Measurements from ENCODE around the gene FAXDC2.

The FAXDC2 gene

DNA sequence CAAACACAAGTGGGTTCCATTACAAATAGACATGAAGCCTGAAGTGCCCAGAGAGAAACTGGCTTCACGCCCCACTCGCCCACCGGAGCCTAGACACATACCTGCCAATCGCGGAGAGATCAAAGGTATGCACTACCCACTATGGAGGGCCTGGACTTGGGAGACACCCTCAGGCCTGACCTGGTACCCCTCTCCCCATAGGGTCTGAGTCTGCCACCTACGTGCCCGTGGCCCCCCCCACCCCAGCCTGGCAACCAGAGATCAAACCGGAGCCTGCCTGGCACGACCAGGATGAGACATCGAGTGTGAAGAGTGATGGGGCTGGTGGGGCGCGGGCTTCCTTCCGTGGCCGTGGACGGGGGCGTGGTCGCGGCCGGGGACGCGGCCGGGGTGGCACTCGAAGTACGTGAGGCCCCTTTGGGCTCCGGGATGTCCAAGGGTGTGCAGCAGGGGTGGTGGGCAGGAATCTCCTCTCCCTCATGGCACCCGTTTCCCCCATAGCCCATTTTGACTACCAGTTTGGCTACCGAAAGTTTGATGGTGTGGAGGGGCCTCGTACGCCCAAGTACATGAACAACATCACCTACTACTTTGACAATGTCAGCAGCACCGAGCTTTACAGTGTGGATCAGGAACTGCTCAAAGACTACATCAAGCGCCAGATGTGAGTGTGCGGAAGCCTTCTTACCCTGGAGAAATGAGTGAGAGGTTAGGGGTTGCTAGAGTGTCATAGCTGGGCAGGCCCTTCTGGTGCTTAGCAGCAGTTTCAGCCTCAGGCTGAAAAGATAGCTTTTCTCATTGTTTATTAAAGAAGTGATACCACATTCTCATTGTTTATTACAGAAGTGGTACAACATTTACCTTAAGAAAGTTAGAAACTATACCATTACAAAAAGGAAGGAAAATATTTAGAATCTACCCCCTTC, 56.5 kb downstream of the FAXDC2 start:
- TF ChIP-seq, protein P1, sequence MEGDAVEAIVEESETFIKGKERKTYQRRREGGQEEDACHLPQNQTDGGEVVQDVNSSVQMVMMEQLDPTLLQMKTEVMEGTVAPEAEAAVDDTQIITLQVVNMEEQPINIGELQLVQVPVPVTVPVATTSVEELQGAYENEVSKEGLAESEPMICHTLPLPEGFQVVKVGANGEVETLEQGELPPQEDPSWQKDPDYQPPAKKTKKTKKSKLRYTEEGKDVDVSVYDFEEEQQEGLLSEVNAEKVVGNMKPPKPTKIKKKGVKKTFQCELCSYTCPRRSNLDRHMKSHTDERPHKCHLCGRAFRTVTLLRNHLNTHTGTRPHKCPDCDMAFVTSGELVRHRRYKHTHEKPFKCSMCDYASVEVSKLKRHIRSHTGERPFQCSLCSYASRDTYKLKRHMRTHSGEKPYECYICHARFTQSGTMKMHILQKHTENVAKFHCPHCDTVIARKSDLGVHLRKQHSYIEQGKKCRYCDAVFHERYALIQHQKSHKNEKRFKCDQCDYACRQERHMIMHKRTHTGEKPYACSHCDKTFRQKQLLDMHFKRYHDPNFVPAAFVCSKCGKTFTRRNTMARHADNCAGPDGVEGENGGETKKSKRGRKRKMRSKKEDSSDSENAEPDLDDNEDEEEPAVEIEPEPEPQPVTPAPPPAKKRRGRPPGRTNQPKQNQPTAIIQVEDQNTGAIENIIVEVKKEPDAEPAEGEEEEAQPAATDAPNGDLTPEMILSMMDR (IDR thresholded peaks at IDR 0.05): no peak
- Histone ChIP-seq H3K27ac (no peak overlapping the region), H3K4me3 (ENCODE audit: low read depth in 1 of 2, low read length in 1 of 2) (no peak overlapping the region), H3K4me1 (ENCODE audit: control insufficient read depth in 1 of 2, insufficient read depth in 1 of 2, low read depth in 1 of 2, low read length in 1 of 2) (peaks cover 0 to 10% of the 10 kb centered on the region in 2 experiments), H3K9me3 (no peaks in the 10 kb centered on the region), H3K27me3 (no peaks in the 10 kb centered on the region), H3K36me3 (peaks cover 71% of the 10 kb centered on the region)

- Histone ChIP-seq H3K27ac (no peak overlapping the region), H3K4me3 (ENCODE audit: low read depth in 1 of 2, low read length in 1 of 2) (no peak overlapping the region), H3K36me3 (peaks cover 54% of the 10 kb centered on the region), H3K4me1 (ENCODE audit: control insufficient read depth in 1 of 2, insufficient read depth in 1 of 2, low read depth in 1 of 2, low read length in 1 of 2) (peaks cover 15 to 18% of the 10 kb centered on the region in 2 experiments), H3K27me3 (no peaks in the 10 kb centered on the region), H3K9me3 (no peaks in the 10 kb centered on the region)
- TF ChIP-seq, protein P1 (IDR thresholded peaks at IDR 0.05): no peak
Observed at GRCh38 chr5:154791535-154791934, 58.9 kb downstream of the FAXDC2 start.

DNA sequence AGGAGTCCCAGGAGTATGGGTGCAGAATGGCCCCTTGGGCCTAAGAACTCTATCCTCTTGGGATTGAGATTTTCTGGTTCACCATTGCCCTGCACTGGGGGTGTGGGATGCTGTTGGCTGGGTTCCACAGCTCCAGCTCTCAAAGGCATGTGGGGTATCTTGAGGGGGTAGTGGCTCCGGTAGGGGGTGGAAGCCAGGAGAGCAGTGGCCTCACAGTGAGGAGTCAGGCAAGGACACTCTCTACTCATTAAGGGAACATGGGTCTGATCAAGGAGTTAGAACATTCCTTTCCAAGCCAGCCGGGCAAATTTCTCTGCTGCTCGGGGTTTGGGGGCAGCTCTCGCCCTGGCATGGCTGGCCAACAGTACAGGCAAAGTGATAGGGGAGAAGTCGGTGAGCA, 62.2 kb downstream of the FAXDC2 start:
- Histone ChIP-seq H3K27me3 (no peaks in the 10 kb centered on the region), H3K36me3 (peaks cover 27% of the 10 kb centered on the region), H3K4me1 (ENCODE audit: control insufficient read depth in 1 of 2, insufficient read depth in 1 of 2, low read depth in 1 of 2, low read length in 1 of 2) (peaks cover 21 to 29% of the 10 kb centered on the region in 2 experiments), H3K9me3 (no peaks in the 10 kb centered on the region), H3K27ac (peak overlapping the region; percentile 45), H3K4me3 (ENCODE audit: low read depth in 1 of 2, low read length in 1 of 2) (no peak overlapping the region)
- TF ChIP-seq, protein P1 (IDR thresholded peaks at IDR 0.05): no peak

DNA sequence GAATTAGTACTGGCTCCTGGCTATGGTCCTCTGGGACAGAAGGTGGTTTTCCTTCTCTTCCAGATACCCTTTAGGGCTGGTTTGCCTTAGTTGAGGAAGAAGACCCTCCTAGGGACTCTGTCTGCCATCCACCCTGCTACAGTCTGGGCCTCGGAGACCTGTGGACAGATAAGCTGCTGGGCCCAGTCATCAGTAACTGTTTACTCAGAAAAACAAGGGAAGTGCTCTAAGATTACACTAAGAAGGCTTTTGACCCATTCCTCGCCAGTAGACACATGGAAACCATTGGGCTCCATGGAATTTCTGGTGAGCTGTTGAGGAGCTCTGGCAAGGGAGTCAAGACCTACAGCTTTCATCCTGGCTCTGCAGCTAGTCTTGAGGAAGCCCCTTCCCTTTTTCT, 64.0 kb downstream of the FAXDC2 start:
- Histone ChIP-seq H3K27me3 (no peaks in the 10 kb centered on the region), H3K36me3 (peaks cover 11% of the 10 kb centered on the region), H3K4me1 (ENCODE audit: control insufficient read depth in 1 of 2, insufficient read depth in 1 of 2, low read depth in 1 of 2, low read length in 1 of 2) (peaks cover 19 to 21% of the 10 kb centered on the region in 2 experiments), H3K9me3 (no peaks in the 10 kb centered on the region), H3K27ac (no peak overlapping the region), H3K4me3 (ENCODE audit: low read depth in 1 of 2, low read length in 1 of 2) (no peak overlapping the region)
- TF ChIP-seq, protein P1 (IDR thresholded peaks at IDR 0.05): no peak

- no peaks in the 10 kb centered on the region for H3K9me3 ChIP-seq
- no peaks in the 10 kb centered on the region for H3K27me3 ChIP-seq
- H3K36me3 ChIP-seq: no peaks in the 10 kb centered on the region
- no peak overlapping the region for H3K4me3 ChIP-seq (ENCODE audit: low read depth in 1 of 2, low read length in 1 of 2)
- H3K4me1 ChIP-seq (ENCODE audit: control insufficient read depth in 1 of 2, insufficient read depth in 1 of 2, low read depth in 1 of 2, low read length in 1 of 2): peaks cover 19 to 21% of the 10 kb centered on the region in 2 experiments
- TF ChIP-seq, protein P1 (IDR thresholded peaks at IDR 0.05): no peak
- H3K27ac ChIP-seq: peak overlapping the region; percentile 16
Observed at GRCh38 chr5:154784856-154785255, 65.5 kb downstream of the FAXDC2 start.

Measured in neutrophil (primary cell).